ENCODE data around the gene LIMS2. TPM values are rescaled to one million over a fixed set of nuclear protein-coding genes. Genes with fewer than 3 reads are reported as not detected.

The LIMS2 gene
- polyA plus RNA-seq, 1 donor = 15.5 TPM

DNA sequence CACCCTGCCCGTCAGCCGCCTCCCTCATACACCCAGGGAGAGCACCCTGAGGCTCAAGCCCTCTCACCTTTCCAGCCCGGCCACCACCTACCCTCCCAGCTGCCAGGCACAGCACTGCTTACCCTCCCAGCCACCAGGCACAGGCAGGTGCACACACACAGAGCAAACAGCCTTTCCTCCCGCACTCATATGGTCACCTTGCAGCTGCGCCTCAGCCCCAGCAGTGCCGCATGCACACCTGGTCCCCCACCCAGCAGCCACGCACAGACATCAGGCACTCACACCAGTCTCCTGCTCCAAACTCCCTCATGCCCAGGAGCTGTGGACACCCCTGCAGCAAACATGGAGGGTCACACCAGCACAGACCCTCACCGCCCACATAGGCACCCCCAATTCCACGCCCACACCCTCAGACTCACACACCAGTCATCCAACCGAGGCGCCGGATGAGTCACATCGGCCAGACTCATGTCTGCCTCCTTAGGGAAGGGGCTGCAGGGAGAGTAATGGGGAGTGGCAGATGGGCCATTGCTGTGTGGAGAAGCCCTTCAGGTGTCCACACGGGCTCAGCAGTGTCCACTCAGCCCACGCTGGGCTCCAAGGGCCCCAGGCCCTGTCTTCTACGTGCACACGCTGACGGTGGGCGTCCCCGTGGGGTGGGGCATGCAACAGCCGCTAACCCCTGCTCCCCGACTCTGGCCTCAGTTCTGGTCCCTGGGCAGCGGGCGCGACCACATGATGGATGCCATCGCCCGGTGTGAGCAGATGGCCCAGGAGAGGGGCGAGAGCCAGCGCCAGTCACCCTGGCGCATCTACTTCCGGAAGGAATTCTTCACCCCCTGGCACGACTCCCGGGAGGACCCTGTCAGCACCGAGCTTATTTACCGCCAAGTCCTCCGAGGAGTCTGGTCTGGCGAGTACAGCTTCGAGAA is 51.7 kb downstream of the LIMS2 start:
- no peak for DNase-seq

DNA sequence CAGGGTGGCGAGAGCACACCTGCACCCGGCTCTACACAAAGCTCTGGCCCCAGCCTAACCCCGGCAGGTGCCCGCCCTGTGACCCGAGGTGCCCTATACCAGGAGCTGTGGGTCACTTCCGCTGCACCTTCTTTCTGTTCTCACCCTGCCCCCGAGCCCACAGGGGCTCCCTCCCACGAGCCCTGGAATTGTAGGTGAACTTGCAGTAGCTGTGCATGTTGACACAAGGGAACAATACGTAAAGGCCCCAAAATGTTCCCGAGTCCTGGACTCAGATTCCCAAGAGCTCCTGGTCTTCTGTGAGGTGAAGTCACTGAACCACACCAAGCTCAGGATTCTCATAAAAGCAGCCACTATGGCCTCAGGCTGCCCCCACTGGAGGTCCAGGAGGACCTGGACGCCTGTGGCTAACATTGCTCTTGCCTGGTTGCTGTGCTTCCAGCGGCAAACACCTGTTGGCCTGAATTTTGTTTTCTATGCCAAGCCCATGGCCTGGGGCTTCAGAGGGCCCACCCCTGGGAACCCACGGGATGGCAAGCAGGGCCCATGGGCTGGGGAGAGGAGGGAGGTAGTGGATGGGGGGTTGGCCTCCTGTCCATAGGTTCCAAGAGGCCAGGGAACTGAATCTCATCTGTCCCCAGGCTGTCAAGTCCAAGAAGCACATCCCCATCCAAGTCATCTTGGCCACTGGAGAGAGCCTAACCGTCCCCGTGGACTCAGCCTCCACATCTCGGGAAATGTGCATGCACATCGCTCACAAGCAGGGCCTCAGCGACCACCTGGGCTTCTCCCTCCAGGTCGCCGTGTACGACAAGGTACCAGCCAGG is 52.6 kb downstream of the LIMS2 start:
- no peak for DNase-seq

DNA sequence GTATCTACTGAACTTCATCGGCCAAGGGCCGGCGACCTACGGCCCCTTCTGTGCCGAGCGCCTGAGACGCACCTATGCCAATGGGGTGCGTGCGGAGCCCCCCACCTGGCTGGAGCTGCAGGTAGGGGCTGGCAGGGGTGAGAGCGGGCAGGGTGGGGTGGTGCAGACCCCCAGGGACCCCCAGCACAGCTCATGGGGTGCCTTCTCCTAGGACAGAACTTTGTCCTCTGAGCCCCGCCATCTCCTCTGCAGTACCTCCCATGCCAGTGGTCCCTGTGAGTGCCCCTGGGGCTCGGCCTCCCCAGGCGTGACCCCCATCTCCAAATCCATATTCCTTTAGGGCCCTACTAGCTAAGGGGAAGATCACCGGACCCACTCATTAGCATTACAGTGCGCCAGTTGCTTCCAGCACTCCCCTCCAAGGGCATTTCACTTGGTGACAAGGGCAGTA is 53.3 kb downstream of the LIMS2 start:
- DNase-seq = no peak

DNA sequence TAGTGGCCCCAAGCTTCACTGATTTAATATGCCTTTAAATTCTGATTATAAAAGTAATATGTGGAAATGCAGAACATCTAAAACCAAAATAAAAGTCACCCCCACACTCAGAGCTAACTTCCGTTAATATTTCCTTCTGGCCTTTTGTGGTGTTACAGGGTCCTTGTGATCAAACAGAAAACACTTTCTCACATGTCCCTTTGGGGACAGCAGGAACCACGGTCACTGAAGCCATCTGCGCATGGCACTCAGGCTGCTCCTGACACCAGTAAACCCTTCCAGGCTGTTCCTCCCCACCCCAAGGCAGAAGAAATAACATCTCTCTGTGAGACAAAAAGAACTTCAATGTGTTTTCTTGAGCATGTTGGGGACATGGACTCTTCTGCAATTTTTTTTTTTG is 54.5 kb downstream of the LIMS2 start:
- no peak for DNase-seq

DNA sequence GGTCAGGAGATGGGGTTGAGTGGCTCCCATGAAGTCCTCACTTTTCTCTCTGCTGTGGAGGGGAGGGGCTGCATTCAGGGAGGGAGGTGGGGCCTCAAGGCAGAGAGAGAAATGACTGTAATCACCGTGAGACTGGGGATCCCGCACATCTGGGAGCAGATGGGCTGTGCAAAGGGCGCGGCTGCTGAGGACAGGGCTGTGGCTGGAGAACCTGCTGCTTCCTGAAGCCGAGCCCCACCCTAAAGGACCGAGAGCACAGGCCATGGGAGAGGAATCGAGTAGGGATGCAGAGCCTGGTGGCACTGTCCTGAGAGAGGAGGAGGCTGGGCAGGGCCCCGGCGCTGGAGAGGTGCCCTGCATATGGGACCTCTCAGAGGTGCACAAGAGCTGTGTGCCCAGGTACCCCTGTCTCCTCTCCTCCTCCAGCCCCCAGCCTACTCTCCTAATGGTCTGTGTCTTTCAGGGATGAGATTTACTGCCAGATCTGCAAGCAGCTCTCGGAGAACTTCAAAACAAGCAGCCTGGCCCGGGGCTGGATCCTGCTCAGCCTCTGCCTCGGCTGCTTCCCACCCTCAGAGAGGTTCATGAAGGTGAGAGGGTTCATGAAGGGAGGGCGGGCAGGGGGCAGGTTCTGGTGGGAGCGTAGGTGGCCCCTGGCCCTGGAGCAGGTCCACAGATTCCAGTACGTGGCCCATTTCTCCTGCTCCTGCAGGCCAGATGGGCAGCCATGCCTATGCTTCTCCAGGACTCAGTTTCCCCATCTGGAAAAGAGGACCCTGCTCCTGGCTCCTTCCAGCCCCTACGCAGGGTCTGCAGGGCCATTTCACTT is 55.2 kb downstream of the LIMS2 start:
- no peak for DNase-seq

DNA sequence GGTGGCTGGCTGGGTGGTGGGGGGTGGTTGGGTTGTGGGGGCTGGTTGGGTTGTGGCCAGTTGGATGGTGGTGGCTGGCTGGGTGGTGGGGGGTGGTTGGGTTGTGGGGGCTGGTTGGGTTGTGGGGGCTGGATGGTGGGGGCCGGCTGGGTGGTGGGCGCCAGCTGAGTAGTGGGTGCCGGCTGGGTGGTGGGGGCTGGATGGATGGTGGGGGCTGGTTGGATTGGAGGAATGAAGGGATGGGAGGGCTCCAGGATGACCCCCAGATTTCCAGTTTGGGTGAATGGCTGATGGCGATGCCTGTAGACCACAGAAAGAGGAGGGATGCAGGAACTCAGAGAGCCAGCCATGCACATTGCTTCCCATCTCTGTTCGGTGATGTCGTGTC is 56.1 kb downstream of the LIMS2 start:
- DNase-seq = no peak

DNA sequence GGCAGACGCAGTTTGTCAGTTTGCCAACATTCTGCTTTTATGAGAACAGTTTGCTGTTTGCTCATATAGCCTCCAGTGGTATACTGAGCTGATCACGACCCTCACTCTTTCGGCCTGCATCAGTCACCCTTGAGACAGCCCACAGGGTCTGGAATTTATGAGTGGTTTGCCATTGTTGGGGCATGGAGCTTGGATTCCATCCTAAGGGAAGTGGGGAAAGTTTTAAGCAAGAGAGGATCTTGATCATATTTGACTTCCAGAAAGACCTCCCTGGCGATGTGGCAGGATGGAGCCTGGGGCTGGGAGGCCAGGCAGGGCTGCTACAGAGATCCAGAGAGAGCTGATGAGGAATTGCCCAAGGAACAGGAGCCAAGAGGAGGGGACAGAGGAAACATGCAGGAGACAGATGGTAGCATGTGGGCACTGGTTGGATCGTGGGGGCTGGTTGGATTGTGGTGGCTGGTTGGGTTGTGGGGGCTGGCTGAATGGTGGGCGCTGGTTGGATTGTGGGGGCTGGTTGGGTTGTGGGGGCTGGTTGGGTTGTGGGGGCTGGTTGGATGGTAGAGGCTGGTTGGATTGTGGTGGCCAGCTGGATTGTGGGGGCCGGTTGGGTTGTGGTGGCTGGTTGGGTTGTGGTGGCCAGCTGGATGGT is 56.7 kb downstream of the LIMS2 start:
- DNase-seq = no peak

DNA sequence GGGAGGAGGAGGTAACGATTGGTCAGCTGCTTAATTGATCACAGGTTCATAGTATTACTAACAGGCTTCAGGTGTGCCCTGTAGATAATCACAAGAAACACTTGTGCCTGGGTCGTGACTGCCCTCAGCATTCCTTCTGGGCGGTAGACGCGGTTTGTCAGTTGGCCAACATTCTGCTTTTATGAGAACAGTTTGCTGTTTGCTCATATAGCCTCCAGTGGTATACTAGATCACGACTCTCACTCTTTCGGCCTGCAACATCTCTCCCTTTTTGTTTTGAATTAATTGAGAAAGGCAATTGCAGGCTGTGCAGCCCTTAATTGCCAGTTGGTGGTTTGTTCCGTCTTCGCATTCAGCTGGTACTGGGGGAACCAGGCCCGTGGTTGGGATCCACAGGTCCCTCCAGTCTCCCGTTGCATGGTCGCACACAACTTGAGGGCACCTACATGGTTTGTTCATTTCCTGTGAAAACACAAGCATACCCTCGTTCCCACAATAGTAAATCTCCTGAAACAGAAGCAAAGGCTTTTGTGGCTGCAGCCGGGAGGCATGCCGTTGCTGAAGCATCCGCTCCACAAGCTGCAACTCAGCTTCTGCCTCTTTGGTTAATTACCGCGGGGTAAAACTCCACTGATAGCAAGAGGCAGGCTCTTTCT is 59.7 kb downstream of the LIMS2 start:
- no peak for DNase-seq

DNA sequence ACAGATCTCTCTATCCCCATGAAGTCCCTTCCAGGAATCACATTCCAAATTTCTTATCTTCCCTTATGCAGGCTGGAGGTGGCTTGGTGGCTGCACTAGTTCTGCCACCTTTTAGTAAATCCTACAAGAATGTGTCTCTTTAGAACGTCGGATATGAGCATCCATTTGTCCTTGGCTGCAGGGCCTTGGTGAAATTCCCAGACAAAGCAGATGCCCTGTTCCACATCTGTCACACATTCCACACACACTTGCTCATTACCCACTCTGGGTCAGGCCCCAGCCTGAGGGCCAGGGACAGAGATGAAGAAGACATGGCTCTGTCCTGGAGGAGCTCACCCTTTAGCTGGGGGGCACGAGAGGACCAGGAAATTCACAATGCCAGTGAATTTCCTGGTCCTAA is 60.6 kb downstream of the LIMS2 start:
- no peak for DNase-seq

DNA sequence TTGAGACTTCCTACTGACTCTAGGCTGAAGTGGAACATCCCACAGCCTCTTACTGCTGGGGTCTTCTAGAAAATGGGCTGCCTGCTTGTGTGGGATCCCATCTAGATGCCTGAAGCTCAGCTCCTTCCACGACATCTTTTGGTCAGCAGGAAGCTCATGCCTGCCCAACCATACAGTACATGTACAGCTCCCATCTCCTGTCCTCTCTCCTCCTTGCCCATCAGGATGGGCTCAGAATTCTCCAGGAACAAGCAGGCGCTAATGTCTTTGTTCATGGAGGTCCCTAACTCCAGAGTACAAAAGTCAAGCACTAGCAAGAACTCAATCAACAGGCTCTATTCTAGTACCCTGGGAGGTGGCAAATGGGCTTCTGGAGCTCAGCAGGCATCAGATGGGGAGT is 61.1 kb downstream of the LIMS2 start:
- DNase-seq = no peak

DNA sequence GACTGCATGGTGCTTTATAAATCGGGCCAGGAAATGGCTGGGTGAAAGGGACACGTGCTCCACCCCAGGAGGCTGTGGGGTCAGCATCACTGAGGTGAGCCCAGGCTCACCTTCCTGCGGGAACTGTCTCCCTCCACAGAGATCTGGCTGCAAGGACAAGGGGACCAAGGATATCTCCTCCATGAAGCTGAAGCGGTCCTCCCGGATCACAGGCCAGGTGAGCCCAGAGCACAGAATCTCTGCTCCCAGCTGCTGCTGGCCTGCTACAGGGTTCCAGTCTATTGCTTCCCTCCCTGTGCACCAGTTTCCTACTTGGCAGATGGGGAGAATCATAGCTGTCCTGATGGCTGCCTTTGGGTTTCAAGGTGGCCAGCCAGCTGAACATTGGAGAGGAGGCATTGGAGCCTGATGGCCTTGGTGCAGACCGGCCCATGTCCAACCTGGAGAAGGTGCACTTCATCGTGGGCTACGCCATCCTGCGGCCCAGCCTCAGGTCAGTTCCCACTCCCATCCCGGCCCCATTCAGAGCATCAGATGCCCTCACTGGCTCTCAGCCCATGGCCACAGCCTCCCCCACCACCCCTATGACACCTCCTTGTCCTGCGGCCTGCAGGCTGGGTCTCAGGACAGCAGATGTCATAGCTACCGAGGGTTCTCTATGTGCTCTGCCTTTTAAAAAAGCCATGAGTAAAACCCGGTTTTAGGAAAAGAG is 63.1 kb downstream of the LIMS2 start:
- no peak for DNase-seq

DNA sequence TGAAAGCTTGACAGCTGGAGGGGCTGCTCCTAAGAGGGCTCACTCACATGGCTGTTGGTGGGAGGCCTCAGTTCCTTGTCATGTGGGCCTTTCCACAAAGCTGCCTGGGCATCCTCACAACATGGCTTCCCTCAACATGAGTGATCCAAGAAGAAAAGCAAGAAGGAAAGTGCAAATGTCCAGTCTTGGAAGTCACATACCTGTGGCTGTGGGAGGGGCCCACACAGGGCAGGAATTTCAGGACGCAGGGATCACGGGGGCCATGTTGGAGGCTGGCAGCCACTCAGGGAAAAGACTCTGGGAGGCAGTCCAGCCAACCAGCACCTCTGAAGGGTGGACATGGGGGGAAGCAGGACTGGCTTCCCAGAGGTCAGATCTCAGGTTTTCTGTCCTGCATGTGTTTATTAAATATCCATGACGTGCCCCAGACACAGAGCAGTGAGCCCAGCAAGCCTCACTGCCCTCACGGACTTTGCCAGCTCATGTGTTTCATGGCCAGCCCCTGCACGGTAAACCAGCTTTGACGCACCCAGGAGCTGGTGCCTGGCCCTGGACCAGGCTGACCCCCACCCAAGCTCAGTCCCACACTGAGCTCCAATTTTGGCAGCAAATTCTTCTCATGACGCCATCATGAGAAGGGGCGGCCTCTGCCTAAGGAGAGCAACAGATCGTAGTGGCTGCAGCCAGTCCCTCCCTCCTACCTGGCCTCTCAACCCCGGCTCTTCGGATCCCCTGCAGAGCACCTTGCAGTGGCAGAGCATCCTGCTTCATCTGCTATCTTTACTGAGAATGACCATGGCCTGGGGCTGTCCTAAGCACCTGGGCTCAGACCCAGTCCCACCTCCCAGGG is 64.0 kb downstream of the LIMS2 start:
- no peak for DNase-seq

DNA sequence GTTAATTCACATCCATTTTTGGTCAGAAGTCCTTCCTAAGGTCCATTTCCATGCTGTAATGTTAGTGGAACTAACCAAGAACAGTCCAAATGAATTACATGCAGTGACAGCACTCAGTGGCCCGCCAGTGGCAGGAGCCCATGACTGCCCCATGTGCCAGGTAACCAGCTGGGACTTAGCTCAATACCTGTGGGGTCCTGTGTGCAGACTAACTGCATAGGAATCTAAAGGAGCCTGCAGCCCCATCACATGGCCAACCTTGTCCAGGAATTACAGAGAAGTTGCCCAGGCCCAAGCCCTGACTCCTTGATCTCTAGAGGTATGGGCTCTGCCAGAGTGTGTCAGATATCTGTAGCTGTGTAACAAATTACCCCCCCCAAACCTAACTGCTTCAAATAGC is 64.8 kb downstream of the LIMS2 start:
- DNase-seq = no peak

DNA sequence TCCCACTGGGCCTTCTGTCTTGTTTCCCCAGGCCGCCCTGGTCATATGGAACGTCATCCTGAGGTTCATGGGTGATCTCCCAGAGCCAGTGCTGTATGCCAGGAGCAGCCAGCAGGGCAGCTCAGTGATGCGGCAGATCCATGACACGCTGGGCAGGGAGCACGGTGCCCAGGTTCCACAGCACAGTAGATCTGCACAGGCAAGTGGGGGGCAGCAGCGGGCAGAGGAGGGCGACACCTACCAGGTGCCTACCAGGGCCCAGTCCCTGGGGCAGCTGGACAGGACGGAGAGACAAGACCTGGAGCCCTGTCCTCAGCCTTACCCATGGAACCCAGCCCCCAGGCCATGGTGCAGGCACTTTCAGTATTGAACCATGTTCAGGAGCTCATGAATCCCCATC is 65.5 kb downstream of the LIMS2 start:
- DNase-seq = no peak

DNA sequence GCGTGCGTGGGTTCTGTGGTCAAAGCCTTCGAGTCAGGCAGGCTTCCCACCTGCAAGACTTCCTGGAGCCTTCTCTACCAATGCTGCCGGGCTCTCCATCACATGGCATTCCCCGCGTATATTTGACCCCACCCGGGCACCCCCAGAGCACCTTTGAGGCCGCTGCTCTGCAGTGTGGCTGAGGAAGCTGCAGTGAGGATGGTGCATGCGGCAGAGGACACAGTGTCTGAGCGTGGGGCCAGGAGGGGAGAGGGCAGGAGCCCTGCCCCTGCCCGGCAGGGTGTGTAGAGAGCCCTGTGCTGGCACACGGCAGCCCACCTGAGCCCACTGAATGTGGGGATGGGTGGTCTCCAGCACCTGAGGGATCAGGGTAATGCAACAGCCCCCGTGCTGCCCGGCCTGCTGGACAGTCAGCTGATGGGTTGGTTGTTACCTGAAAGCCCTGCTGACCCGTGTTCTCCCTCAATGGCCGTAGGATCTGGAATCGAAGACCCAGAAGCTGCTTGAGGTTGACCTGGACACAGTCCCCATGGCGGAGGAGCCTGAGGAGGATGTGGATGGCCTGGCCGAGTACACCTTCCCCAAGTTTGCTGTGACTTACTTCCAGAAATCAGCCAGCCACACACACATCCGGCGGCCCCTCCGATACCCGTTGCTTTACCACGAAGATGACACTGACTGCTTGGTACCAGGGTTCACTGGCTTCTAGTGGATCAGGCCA is 66.1 kb downstream of the LIMS2 start:
- DNase-seq = no peak

DNA sequence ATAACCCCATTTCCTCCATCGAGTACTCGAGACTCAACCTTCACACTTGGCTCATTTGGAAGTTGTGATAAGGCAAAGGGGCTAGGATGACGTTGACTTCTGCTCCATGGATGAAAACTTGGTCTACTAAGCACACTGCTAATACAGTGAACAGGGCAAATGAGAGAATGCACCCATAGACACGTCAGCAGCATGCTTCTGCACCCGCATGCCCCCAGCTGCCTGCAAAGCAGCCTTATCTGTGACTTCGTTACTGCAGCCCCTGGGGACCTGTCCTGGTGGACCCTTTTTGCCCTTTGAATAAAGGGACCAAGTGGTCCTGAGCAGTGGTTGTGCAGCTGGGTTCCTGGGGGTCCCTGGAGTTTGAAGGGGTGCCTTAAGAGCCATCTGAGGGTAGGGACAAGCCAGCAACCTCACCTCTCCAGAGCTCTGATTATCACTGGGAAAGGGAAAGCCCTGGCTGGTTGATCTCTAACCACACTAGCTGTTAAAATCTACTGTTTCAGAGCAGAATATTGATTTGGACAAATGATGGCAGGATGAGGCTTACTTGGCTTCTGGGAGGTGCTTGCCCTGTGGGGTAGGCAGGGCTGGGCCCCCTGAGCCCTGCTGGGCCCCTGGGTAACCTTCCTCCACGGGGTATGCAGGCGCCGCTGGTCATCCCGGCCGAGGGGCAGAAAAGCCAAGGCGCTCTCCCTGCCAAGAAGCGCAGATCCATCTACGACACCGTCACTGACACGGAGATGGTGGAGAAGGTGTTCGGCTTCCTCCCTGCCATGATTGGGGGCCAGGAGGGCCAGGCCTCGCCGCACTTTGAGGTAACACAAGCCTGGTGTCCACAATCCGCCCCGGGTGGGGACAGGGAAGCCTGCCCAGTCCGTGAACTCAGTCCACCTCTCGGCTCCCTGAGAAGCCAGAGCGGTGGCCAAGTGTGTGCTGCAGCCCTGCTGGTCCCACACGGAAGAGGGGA is 67.0 kb downstream of the LIMS2 start:
- no peak for DNase-seq

DNA sequence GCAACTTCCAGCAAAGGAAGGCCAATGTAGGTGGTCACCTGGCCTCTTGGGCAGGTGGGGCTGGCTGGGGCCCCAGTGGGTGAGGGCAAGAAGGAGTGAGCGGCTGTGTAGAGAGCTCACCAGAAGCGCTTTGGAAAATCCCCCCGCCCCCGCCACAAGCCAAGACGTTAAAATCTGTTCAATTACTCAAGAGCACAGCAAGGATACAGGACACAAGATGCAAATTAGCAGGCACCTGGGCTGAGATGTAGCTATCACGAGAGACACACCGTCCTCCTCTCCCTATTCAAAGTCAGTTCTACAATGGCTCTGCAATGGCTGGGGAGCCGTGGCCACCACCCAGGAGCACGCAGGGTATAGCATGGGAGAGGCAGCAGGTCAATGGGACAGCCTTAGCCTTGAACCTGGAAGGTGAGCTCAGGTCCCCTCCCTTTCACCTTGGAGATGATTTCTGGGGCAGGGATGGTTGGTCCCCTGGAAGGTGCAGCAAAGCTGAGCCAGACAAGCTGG is 67.9 kb downstream of the LIMS2 start:
- DNase-seq = no peak

Data from left kidney (tissue), 2 donors.